Skeletal muscle satellite cell (primary cell): Measurements from ENCODE around the gene HYAL2.
A peak's percentile ranks its signal among the peaks of the same experiment; 100 is the strongest.

Source experiments
- H3K27me3 ChIP-seq: 2 replicates; pipeline ENCODE4 v1.7.0; 2013; ENCODE audit warnings: low read length; ENCODE audit not compliant: control insufficient read depth, insufficient read depth
- H3K36me3 ChIP-seq: 2 replicates; pipeline ENCODE4 v1.7.0; 2013; ENCODE audit warnings: mild to moderate bottlenecking, control low read depth, low read length; ENCODE audit not compliant: insufficient read depth
- H3K4me1 ChIP-seq: 2 replicates; pipeline ENCODE4 v1.7.0; 2013; ENCODE audit warnings: low read length; ENCODE audit not compliant: control insufficient read depth, insufficient read depth
- H3K4me2 ChIP-seq: 2 replicates; pipeline ENCODE4 v1.7.0; 2013; ENCODE audit warnings: mild to moderate bottlenecking, low read length
- H3K4me3 ChIP-seq: 2 replicates; pipeline ENCODE4 v1.7.0; 2013; ENCODE audit warnings: low read length
- H3K9ac ChIP-seq: 2 replicates; pipeline ENCODE4 v1.7.0; 2013; ENCODE audit warnings: mild to moderate bottlenecking, low read depth, low read length, moderate library complexity
- H3K9me3 ChIP-seq: replicated peaks from 2 replicates; pipeline ENCODE4 v1.7.0; 2013; ENCODE audit warnings: mild to moderate bottlenecking, control low read depth, low read length

The HYAL2 gene

DNA sequence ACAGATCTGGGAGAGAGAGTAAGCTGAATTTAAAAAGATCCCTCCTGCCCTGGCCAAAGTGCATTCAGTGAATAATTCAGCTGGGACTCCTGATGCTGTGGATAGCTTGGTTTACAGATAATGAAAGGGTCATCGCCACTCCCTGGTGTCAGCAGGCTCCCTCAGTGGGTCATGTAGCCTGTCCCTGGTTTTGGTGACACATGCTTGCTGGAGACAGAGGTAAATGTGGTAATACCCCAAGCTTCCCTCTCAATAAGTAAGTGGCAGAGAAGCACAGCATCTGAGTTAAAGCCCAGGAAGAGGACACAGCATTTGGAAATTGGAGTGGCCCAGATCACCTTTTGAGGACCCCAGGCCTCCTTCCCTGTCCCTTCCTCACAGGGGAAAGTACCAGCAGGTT, 34.9 kb upstream of the HYAL2 start:
- Histone ChIP-seq H3K36me3 (peaks cover 53% of the 10 kb centered on the region), H3K27me3 (no peaks in the 10 kb centered on the region), H3K4me3 (peak overlapping the region; percentile 94), H3K9ac (peak overlapping the region; percentile 97), H3K4me2 (peak overlapping the region; percentile 98), H3K4me1 (peaks cover 38% of the 10 kb centered on the region), H3K9me3 (no peaks in the 10 kb centered on the region)

DNA sequence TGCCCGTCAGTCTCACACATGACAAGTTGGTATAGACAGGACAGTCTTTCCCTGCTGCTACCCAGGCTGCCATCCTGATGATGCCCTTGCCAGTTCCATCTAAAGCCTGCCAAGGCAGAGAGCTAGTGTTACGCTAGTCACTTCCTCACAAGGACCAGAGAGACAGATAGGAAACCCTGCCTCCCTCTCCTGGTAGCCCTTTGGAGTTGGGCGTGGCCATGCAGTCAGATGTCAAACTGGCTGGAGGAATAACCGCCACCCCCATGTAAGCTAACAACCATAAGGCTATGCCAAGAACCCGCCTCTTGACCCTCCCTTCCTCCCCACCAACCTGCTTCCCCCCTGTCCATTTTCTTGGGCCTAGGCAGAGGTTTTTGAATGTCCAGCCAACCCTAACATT, 34.0 kb upstream of the HYAL2 start:
- Histone ChIP-seq H3K36me3 (peaks cover 53% of the 10 kb centered on the region), H3K4me1 (peaks cover 42% of the 10 kb centered on the region), H3K4me3 (peak overlapping the region; percentile 94), H3K27me3 (no peaks in the 10 kb centered on the region), H3K9ac (peak overlapping the region; percentile 8), H3K9me3 (no peaks in the 10 kb centered on the region), H3K4me2 (peak overlapping the region; percentile 98)

DNA sequence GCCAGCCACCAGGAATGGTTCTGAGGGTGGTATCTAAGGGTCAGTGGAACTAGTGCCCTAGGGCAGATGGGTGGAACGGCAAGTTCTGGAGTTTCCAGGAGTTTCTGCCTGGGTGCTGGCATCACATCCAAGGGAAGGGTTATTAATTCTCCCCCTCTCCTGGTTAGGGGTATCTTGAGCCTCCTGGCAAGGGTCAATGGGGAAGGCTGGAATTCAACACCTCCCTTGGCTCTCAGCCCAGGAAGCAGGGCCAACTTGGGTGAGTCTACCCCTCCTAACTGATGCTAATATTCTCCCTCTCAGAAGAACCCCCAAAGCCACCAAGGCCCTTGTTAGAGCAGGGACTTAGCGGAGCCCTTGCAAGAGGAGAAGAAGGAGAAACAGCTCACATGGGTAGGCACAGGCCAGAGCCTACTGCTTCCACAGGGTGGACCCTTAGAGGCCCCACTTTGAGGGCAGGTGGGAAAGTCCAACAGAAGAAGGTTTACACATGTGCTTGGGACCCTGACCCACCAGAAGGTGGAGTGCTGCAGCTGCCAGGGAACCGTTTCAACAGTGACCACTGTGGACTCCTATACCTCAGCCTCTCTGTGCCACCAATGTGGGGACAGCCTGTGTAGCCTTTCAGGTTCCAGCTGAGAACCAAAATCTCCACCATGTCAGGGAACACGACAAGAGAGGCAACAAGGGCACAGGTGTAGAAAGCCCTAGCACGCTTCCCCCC, 33.4 kb upstream of the HYAL2 start:
- Histone ChIP-seq H3K36me3 (peaks cover 53% of the 10 kb centered on the region), H3K4me3 (peak overlapping the region; percentile 94), H3K4me1 (peaks cover 46% of the 10 kb centered on the region), H3K27me3 (no peaks in the 10 kb centered on the region), H3K9me3 (no peaks in the 10 kb centered on the region), H3K9ac (peak overlapping the region; percentile 8), H3K4me2 (peak overlapping the region; percentile 98)

DNA sequence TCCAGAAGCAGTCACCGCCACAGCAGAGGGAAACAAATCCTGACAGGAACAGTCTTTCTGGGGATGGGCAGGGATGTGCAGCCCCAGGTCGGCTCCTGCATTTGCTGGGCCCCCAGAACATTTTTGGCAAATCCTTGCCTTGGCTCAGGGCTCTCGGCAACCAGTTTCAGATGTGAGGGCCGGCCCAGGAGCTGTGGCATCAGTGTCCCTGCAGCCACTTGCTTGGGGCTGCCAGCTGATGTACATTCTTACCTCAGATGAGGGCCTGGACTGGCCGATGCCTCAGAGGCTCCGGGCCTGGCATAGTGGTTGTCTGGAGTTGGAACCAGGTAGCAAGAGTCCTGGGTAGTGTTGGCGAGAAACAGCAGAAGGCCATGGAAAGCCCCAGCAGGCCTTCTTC, 32.3 kb upstream of the HYAL2 start:
- Histone ChIP-seq H3K9ac (no peak overlapping the region), H3K4me3 (no peak overlapping the region), H3K9me3 (no peaks in the 10 kb centered on the region), H3K4me1 (peaks cover 53% of the 10 kb centered on the region), H3K27me3 (no peaks in the 10 kb centered on the region), H3K4me2 (no peak overlapping the region), H3K36me3 (peaks cover 53% of the 10 kb centered on the region)

DNA sequence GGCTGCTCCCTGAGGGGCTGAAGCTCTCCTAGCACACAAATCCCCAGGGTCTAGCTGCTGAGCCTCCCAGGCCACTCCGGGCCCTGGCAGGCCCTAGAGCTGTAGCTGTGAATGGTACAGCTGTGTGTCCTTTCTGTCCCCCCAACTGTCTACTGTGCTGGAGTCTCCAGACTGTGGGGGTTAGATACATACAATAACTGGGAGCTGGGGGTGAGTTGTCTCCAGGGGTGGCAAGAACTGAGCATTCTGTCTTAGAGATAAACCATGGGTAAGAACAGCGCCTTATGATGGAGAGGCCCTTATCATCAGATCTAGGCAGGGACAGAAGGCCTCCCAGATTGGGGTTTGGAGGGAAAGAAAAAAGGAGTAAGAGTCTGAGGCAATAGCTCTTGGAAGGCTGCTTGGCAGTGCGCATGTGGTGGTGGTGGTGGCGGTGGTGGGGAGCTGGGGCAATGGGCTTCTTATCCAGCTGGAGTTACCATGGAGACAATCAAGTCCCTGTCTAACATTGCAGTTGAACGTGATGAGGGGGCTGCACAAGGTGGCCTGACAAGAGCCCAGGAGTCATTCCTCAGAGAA, 31.7 kb upstream of the HYAL2 start:
- H3K4me3 ChIP-seq = no peak overlapping the region
- H3K4me2 ChIP-seq = no peak overlapping the region
- H3K4me1 ChIP-seq = peaks cover 59% of the 10 kb centered on the region
- no peak overlapping the region for H3K9ac ChIP-seq
- H3K27me3 ChIP-seq = no peaks in the 10 kb centered on the region
- H3K9me3 ChIP-seq = no peaks in the 10 kb centered on the region
- H3K36me3 ChIP-seq = peaks cover 53% of the 10 kb centered on the region

DNA sequence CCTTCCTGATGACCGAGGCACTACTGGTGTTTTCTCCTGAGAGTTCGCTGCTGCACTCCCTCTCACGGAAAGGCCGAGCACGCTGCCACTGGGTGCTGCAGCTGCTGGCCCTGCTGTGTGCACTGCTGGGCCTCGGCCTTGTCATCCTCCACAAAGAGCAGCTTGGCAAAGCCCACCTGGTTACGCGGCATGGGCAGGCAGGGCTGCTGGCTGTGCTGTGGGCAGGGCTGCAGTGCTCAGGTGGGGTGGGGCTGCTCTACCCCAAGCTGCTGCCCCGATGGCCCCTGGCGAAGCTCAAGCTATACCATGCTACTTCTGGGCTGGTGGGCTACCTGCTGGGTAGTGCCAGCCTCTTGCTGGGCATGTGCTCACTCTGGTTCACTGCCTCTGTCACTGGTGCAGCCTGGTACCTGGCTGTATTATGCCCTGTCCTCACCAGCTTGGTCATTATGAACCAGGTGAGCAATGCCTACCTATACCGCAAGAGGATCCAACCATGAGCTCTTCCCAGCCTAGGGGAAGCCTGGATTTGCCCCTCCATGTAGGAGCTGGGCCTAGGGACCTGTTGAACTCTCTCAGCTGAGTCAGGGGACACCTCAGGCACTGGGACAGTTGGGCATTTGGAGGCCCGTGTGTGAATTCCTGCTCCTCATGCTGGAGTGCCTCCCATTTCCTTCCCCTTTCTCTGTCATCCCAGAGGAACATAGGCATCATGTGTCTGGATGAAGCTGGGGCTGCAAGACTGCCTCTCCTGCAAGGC, 30.9 kb upstream of the HYAL2 start:
- Histone ChIP-seq H3K36me3 (peaks cover 53% of the 10 kb centered on the region), H3K4me3 (no peak overlapping the region), H3K9me3 (no peaks in the 10 kb centered on the region), H3K4me2 (no peak overlapping the region), H3K9ac (no peak overlapping the region), H3K4me1 (peaks cover 60% of the 10 kb centered on the region), H3K27me3 (no peaks in the 10 kb centered on the region)

DNA sequence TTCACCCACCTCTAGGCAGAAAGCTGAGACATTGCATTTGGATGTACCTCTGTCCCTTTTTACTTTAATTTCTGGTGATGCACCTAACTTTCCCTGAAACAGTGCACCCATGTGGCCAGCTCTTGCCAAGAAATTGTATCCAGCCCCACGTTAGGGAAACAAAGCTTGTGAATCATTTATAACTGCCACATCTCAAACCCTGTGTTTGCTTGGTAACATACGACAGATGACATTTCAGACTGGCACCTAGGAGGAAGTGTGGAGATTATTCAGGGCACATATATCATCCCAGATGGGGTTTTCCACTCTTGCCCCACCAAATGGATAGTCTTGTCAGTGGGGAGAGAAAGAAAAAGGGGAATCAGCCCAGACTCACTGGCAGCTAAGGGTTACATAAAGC, 30.2 kb upstream of the HYAL2 start:
- Histone ChIP-seq H3K9ac (no peak overlapping the region), H3K4me2 (no peak overlapping the region), H3K4me3 (no peak overlapping the region), H3K9me3 (no peaks in the 10 kb centered on the region), H3K4me1 (peaks cover 54% of the 10 kb centered on the region), H3K27me3 (no peaks in the 10 kb centered on the region), H3K36me3 (peaks cover 53% of the 10 kb centered on the region)

DNA sequence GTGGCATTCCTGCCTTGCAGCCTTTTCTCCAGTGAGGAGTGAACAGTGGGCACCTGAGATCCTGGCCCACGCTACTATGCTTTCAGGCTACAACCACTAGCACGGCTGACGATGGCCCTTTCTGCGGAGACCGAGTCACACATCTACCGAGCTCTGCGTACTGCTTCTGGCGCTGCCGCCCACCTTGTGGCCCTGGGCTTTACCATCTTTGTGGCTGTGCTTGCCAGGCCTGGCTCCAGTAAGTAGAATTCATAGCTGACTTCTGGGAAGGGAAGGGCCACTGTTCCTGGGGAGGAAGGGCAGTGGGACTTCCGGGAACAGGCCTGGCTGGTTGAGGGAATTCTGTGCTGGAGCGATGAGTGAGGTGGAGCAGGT, 28.8 kb upstream of the HYAL2 start:
- peak overlapping the region; percentile 90 for H3K4me3 ChIP-seq
- no peaks in the 10 kb centered on the region for H3K27me3 ChIP-seq
- peaks cover 39% of the 10 kb centered on the region for H3K4me1 ChIP-seq
- H3K9ac ChIP-seq = peak overlapping the region; percentile 86
- H3K4me2 ChIP-seq = peak overlapping the region; percentile 97
- H3K9me3 ChIP-seq = no peaks in the 10 kb centered on the region
- peaks cover 40% of the 10 kb centered on the region for H3K36me3 ChIP-seq

DNA sequence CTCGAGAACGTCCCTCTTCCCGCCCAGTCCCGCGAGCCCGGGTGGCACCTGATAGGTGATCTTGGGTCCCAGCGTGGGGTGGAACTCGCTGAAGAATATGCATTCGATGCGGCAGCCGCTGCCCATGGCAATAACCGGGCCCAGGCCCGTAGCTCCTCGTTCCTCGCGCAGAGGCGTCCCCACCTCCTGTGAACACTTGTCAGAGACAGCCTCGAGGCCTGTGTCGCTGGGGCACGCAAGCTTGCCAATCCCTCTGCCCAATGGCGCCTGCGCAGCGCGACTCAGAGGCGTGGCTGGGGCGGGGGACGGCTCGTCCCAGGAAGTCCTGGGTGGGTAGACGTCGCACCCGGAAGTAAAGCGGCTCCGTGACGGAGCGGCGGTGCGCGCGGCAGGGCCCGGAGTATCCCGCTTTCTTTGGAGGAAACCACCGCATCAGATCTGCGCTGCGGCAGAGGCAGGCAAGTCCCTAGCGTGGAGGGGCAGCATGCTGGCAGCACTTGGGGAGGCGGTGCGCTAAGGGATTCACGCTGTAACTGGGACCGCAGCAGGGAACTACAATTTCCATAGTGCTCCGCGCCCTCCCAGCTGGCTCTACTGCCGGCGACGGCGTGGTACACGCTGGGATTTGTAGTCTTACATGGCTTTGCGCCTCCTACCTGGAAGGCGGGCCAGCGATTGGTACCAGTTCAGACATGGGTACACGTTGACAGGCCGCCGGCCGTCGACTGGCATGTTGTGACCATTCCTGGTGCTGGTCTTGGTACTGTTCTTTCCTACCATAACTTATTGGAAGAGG, 28.2 kb upstream of the HYAL2 start, which contains the start of the genes CYB561D2 and NPRL2:
Gene CYB561D2 (plus strand): TSS at position 336 of the 796 bp plus-strand sequence. CDS start 572 bp downstream, outside the sequence.
Gene NPRL2 (minus strand): TSS at position 249 of the 796 bp plus-strand sequence. CDS start 123 bp downstream, at position 126.
- Histone ChIP-seq H3K9ac (peak within 1 kb of the TSS; percentile 86), H3K4me1 (peaks cover 36% of the 10 kb centered on the region), H3K4me2 (peak within 1 kb of the TSS; percentile 97), H3K9me3 (no peaks in the 10 kb centered on the region), H3K36me3 (peaks cover 34% of the 10 kb centered on the region), H3K27me3 (no peaks in the 10 kb centered on the region), H3K4me3 (peak within 1 kb of the TSS; percentile 90)

DNA sequence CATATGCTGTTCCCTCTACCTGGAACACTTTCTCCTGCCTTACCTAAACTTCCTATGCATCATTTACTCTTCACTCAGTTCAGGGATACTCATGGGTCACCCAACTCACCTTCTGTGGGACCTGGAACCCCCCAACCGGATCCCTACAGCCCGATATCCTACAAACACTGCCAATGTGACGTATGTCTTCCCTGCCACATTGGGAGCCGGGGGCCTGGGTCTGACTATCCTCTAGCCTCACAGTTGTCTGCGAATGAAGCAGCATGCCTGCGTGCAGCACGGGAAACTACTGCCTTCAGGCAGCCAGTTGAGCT, 27.6 kb upstream of the HYAL2 start:
- no peaks in the 10 kb centered on the region for H3K9me3 ChIP-seq
- peak overlapping the region; percentile 90 for H3K4me3 ChIP-seq
- peaks cover 37% of the 10 kb centered on the region for H3K4me1 ChIP-seq
- H3K36me3 ChIP-seq = peaks cover 28% of the 10 kb centered on the region
- H3K27me3 ChIP-seq = no peaks in the 10 kb centered on the region
- H3K4me2 ChIP-seq = peak overlapping the region; percentile 97
- peak overlapping the region; percentile 86 for H3K9ac ChIP-seq

DNA sequence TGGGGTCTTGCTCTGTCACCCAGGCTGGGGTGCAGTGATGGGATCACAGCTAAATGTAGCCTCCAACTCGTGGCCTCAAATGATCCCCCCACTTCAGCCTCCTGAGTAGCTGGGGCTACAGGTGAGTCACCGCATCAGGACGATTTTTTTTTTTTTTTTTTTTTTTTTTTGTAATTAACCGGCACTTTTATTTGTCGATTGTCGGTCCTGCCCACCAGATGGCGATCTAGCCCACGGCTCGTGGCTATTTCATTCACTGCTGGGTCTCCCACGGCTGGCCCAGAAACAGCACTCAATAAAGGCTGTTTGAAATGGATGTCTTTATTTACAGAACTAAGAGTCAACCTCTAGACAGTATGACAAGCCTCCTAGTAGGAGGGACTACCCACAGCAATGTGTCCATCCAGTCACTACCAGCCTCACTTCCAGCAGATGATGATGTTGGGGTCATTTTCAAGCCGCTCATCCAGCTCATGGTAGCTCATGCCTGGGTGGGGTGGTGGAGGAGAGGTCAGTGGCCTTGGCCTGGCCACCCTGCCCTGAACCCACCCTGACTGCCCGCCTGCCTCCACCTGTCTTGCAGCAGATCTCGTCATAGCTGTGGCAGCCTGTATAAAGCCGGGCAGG, 24.8 kb upstream of the HYAL2 start:
- no peak overlapping the region for H3K4me2 ChIP-seq
- peaks cover 4% of the 10 kb centered on the region for H3K36me3 ChIP-seq
- no peak overlapping the region for H3K4me3 ChIP-seq
- no peak overlapping the region for H3K9ac ChIP-seq
- H3K4me1 ChIP-seq = peaks cover 33% of the 10 kb centered on the region
- no peaks in the 10 kb centered on the region for H3K27me3 ChIP-seq
- H3K9me3 ChIP-seq = no peaks in the 10 kb centered on the region
